HG03103 (cell line): ENCODE data around the gene AMH.

ENCODE experiments used
- ATAC-seq: cut with Tn5 transposase; IDR thresholded peaks from one replicate; pipeline ENCODE4 v1.9.1; 2021; ENCODE audit warnings: low read depth; ENCODE audit not compliant: unreplicated experiment

The AMH gene

DNA sequence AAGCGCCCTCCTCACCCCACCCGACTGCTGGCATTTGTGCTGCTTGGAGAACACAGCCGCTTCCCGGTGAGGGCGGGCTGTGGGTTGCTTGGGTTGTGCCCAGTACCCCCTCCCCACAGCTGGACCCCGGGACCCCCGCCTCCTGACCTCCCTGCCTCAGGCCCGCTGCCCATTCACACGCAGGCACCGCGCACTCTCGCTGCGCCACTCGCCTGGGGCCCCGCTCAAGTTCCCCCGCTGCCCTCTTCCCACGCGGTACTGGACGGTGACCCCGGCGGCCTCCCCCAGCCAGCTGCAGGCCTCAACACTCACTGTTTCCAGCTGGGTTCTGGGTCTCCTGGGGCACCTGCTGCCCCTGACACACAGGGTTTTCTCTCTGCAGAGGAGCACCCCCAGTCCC is 29.4 kb upstream of the AMH start:
- no peak for ATAC-seq

- no peak for ATAC-seq
Observed at GRCh38 chr19:2221250-2221831, 27.8 kb upstream of the AMH start.

DNA sequence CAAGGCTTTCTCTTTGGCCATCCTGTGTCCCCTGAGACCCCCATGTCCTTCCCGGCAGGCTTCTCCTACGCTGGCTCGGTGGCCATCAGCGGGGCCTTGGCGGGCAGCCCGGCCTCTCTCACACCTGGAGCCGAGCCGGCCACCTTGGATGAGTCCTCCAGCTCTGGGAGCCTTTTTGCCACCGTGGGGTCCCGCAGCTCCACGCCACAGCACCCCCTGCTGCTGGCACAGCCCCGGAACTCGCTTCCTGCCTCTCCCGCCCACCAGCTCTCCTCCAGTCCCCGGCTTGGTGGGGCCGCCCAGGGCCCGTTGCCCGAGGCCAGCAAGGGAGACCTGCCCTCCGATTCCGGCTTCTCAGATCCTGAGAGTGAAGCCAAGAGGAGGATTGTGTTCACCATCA is 27.2 kb upstream of the AMH start:
- no peak for ATAC-seq

DNA sequence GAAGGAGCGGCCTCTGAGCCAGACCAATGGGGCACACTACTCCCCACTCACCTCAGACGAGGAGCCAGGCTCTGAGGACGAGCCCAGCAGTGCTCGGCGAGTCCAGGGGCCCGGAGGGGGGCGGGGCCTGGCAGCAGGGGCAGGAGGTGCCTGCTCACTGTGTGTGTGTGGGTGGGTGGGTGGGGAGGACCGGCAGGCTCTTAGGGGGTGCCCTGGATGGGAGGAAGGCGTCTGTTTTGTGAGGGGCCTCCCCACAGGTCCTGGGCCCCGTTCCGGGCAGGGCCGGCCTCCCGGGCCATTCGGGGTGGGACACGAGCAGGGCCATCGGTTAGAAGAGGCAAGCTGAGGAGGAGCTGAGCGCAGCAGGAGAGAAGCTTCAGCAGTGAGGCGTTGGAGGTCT is 25.7 kb upstream of the AMH start:
- no peak for ATAC-seq

- no peak for ATAC-seq
Observed at GRCh38 chr19:2223959-2224358, 25.2 kb upstream of the AMH start.

GRCh38 chr19:2224754-2225349 is 24.3 kb upstream of the AMH start:
- no peak for ATAC-seq

DNA sequence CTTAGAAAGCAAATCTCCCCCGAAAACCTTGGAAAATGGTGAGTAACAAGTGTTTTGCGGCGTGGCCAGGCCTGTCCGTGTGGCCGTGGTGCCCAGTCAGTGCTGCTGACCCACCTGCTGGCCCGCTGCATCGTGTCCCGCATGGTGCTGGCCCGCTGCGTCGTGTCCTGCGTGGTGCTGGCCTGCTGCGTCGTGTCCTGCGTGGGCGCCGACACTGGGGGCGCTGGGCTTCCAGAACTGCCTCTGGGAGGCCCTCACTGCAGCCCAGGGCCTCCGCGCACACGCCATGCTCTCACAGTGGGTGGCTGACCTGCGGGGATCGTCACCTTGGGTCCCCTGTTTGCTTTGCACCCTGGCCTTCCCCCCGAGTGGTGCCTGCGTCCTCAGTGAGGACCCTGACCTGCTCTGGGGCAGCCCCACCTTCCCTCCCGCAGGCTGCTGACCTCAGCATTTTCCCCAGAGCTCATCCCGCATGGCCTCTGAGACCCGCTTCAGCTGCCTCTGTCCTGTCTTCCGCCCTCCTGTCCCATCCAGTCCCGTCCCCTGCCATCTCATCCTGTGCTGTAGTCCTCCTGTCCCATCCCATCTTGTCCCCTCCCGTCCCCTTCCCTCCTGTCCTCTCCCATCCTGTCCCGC is 23.6 kb upstream of the AMH start:
- ATAC-seq = no peak

DNA sequence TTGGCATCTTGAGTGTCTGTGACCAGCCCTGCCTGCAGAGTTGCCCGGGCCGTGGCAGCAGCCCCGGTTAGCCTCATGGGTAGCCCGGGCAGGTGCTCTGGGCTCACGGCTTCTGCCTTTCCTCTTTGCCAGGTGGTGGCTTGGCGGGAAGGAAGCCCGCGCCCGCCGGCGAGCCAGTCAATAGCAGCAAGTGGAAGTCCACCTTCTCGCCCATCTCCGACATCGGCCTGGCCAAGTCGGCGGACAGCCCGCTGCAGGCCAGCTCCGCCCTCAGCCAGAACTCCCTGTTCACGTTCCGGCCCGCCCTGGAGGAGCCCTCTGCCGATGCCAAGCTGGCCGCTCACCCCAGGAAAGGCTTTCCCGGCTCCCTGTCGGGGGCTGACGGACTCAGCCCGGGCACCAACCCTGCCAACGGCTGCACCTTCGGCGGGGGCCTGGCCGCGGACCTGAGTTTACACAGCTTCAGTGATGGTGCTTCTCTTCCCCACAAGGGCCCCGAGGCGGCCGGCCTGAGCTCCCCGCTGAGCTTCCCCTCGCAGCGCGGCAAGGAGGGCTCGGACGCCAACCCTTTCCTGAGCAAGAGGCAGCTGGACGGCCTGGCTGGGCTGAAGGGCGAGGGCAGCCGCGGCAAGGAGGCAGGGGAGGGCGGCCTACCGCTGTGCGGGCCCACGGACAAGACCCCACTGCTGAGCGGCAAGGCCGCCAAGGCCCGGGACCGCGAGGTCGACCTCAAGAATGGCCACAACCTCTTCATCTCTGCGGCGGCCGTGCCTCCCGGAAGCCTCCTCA is 22.9 kb upstream of the AMH start:
- no peak for ATAC-seq

GRCh38 chr19:2226840-2227360 is 22.2 kb upstream of the AMH start:
- no peak for ATAC-seq

DNA sequence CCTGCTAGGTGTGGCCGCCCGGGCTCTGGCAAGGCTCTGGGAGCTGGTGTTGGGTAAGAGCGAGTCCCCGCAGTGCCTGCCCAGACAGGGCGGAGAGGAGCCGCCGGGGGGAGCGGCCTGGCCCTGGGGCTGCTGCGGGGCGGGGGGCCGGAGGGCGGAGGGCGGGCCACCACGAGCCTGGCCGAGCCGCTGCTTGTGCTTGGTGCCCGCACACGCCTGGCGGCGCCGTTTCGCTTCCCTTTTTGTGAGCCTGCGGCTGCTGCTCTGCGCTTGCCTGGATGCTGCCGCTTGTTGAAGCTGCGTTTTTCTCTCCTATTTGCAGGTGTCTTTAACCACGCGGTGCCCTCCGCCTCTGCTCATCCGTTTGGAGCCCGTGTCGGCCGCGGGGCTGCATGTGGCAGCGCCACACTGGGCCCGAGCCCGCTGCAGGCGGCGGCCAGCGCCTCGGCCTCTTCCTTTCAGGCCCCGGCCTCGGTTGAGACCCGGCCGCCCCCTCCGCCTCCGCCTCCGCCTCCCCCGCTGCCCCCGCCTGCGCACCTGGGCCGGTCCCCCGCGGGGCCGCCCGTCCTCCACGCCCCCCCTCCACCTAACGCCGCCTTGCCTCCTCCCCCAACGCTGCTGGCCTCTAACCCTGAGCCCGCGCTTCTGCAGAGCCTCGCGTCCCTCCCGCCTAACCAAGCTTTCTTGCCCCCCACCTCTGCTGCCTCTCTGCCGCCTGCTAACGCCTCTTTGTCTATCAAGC is 21.5 kb upstream of the AMH start:
- ATAC-seq = no peak

DNA sequence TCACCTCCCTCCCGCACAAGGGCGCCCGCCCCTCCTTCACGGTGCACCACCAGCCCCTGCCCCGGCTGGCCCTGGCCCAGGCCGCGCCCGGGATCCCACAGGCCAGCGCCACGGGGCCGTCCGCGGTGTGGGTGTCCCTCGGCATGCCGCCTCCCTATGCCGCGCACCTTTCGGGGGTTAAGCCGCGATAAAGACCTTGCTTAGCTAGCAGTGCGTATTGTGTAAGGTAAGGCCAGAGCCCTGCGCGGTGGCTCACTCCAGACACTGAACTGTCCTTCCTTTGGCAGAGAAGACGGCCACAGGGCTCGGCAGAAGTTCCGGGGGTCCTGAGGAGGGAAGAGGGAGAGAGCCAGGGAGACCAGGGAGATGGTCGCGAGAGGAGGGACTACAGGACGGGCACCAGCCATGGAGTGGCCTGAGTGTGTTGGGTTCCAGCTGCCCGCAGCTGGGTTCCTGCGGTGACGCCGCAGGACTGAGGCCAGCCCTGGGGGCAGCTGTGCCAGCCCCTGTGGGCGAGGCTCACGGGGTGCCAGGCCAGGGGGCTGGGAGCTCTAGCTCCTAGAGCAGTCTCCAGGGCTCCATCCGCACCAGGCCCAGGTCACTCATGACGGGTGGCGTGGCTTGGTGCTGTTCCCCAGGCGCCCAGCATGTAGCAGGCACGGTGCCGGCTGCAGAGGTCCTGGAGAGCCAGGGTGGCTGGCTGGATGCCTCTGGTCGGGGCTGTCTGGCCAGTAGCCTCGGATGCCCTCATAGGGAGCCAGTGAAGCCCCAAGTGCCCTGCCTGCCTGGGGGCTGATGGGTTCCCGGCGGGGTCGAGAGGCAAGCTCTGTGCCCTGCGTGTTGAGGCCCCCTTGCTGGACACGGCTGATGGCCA is 20.7 kb upstream of the AMH start:
- no peak for ATAC-seq

DNA sequence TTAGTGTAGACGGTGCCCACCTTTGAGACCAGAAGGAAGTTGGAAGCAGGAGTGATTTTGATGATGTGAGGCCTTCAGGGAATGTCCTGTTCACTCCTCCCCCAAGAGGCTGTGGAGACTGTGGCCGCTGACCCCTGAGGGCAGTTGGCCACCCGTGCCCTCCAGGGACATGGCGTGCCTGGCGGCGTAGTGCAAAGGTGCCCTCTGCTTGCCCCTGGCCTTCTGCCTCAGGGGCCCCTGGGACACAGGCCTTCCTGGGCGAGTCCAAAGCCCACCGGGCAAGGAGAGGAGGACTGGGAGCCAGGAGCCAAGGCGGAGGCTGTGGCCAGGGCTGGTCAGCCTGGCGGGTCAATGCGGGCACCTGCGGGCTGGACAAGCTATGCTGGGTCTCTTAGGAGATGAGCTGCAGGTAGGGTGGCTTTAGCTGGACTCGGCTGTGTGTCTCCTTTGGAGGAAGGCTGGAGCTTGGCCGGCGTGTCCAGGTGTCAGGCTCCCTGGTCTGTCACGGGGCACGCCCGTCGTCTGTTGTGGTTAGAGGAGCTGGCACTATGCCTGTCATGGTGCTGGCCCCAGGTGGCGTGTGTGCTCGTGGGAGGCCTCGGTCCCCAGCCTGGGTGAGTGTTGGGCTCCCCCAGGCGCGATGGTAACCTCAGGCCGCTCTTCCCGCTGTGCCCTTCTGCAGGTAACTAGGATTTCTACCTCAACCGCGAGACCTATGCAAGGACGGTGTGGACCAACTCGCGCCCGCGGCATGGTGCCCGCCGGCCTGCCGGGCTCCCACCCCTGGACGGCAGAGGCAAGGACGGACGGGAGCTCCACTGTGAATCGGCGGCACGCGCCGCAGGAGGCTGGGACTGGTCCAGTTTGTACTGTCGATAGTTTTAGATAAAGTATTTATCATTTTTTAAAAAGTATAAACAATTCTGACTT is 19.8 kb upstream of the AMH start:
- no peak for ATAC-seq

- ATAC-seq = no peak
Observed at GRCh38 chr19:2230033-2230531, 19.0 kb upstream of the AMH start.

DNA sequence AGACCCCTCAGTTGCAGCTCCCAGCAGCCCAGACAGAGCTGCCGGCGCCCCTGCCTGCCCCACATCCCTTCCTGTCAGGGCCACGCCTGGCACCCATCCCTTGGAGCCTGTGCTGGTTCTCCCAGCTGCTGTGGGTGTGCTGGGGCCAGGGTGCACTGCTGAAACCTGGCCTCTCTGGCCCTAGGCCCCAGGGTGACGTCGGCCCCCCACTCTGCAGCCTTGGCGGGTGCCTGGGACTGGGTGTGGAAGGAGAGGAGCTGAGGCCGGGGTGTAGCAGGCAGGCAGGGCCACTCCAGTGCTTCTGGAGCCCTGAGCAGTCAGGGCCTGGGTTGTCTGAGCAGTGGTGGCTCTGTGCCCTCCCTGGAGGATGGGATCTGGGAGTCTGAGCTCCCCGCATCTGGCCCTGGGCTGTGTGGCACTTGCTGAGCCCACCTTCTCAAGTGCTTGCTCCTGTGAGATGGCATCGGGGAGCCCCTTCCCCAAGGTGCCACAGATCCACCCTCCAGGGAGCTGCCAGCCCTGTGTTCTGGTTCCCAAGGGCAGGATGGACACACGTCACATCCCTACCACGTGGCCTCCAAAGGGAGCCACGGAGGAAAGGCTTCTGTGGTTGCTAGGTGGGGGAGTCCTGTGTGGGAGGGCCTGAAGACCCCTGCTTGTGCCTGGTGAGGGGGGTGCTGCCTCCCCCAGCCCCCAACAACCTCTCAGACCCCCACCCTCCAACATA is 18.2 kb upstream of the AMH start:
- ATAC-seq = no peak

DNA sequence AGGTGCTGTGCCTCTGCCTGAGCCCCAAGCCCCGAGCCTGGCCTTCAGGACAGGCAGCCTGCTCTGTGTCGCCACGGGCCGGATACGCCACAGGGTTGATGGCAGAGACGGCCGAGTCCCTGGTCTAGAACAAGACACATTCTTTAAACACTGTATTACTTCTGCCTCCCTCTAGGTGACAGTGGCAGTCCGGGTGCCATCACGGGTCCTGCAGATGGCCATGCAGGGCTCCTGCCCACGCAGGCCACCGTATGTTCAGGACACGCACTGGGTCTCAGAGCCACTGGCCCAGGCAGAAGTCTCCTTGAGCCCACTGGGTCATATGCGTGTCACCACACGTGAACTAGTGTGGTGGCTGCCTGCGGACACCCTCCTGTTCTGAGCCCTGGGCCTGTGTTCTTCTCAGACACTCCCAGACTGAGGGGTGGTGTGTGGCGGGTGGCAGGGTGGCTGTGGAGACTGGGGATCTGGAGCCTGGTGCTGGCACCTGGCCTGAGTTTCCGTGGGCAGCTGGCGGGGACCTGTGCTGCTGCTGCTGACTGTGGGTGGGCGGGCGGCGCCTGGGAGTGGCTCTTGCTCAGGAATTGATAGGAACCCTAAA is 17.4 kb upstream of the AMH start:
- no peak for ATAC-seq

- no peak for ATAC-seq
Observed at GRCh38 chr19:2232286-2233151, 16.6 kb upstream of the AMH start.
